CD4-positive, alpha-beta T cell treated with Interleukin-4 for 1 hour (primary cell): Measurements from ENCODE around the gene CEP78.
A peak's percentile ranks its signal among the peaks of the same experiment; 100 is the strongest.

Experiments
- DNase-seq, 2 donors: peaks; one replicate each; pipeline ENCODE4 v3.0.0-alpha.2; 2020 to 2022

CEP78 gene

GRCh38 chr9:78288214-78288892, 52.5 kb downstream of the CEP78 start:
- DNase-seq: no peak

GRCh38 chr9:78289474-78289873, 53.6 kb downstream of the CEP78 start:
- DNase-seq: no peak

GRCh38 chr9:78291240-78291925, 55.5 kb downstream of the CEP78 start:
- DNase-seq: no peak

- DNase-seq: no peak
Measured at GRCh38 chr9:78292026-78292425, 56.2 kb downstream of the CEP78 start.

GRCh38 chr9:78292716-78293497, 57.0 kb downstream of the CEP78 start:
- DNase-seq: peak in 1 of 2 donors; percentile 14

GRCh38 chr9:78294290-78295176, 58.7 kb downstream of the CEP78 start:
- DNase-seq: no peak

- DNase-seq: no peak
Measured at GRCh38 chr9:78295177-78295575, 59.3 kb downstream of the CEP78 start.

- DNase-seq: no peak
Measured at GRCh38 chr9:78295731-78296130, 59.9 kb downstream of the CEP78 start.

- no peak for DNase-seq
Measured at GRCh38 chr9:78296201-78296892, 60.5 kb downstream of the CEP78 start.

GRCh38 chr9:78296893-78297671, 61.2 kb downstream of the CEP78 start, which contains the start of gene PSAT1:
Gene PSAT1, plus strand, starts transcription at chr9:78297125. Its CDS starts 86 bp downstream, at chr9:78297211.
- DNase-seq: peak; percentile 89 to 91

- no peak for DNase-seq
Measured at GRCh38 chr9:78297672-78297961, 61.7 kb downstream of the CEP78 start.

GRCh38 chr9:78298046-78298765, 62.3 kb downstream of the CEP78 start:
- no peak for DNase-seq

GRCh38 chr9:78300209-78300608, 64.3 kb downstream of the CEP78 start:
- no peak for DNase-seq

GRCh38 chr9:78301466-78301865, 65.6 kb downstream of the CEP78 start:
- no peak for DNase-seq

- no peak for DNase-seq
Measured at GRCh38 chr9:78303377-78304062, 67.6 kb downstream of the CEP78 start.

- DNase-seq: no peak
Measured at GRCh38 chr9:78304357-78304756, 68.5 kb downstream of the CEP78 start.

GRCh38 chr9:78306222-78307076, 70.6 kb downstream of the CEP78 start:
- no peak for DNase-seq

GRCh38 chr9:78307360-78307759, 71.5 kb downstream of the CEP78 start:
- no peak for DNase-seq

GRCh38 chr9:78309066-78309465, 73.2 kb downstream of the CEP78 start:
- no peak for DNase-seq
